Retinal pigment epithelial cell (primary cell): ENCODE measurements around the gene PELI2.

Experiments used
- DNase-seq: peaks from one replicate; pipeline ENCODE4 v3.0.0-alpha.2; 2010; ENCODE audit warnings: low read depth
- H3K4me3 ChIP-seq: 2 replicates; pipeline ENCODE4 v1.5.1; 2011; ENCODE audit warnings: mild to moderate bottlenecking, low read length, control low read depth, moderate library complexity
- CTCF ChIP-seq: conservative IDR thresholded peaks from 2 replicates; pipeline ENCODE4 v1.5.1; 2011; ENCODE audit warnings: low read depth, low read length, control low read depth, inconsistent platforms

Gene PELI2

GRCh38 chr14:56197150-56197549 lies 78.9 kb downstream of the PELI2 start:
- no peak for DNase-seq
- no peak for TF ChIP-seq CTCF
- H3K4me3 ChIP-seq, result no peak overlapping the region

GRCh38 chr14:56198438-56198837 lies 80.2 kb downstream of the PELI2 start:
- no peak overlapping the region for H3K4me3 ChIP-seq
- no peak for DNase-seq
- no peak for TF ChIP-seq CTCF

GRCh38 chr14:56199095-56199981 lies 81.1 kb downstream of the PELI2 start:
- no peak overlapping the region for H3K4me3 ChIP-seq
- peak; percentile 46 for DNase-seq
- no peak for TF ChIP-seq CTCF

GRCh38 chr14:56199982-56200577 lies 81.9 kb downstream of the PELI2 start:
- DNase-seq, result no peak
- TF ChIP-seq CTCF, result no peak
- no peak overlapping the region for H3K4me3 ChIP-seq

GRCh38 chr14:56202256-56202655 lies 84.0 kb downstream of the PELI2 start:
- H3K4me3 ChIP-seq, result no peak overlapping the region
- no peak for TF ChIP-seq CTCF
- no peak for DNase-seq

GRCh38 chr14:56205881-56206280 lies 87.7 kb downstream of the PELI2 start:
- TF ChIP-seq CTCF, result no peak
- no peak overlapping the region for H3K4me3 ChIP-seq
- DNase-seq, result no peak

- DNase-seq, result no peak
- TF ChIP-seq CTCF, result no peak
- H3K4me3 ChIP-seq, result no peak overlapping the region
These were observed 88.4 kb downstream of the PELI2 start for GRCh38 chr14:56206596-56206995.
